Endometrial microvascular endothelial cells (primary cell): ENCODE data around the gene MYO1C. TPM values are rescaled to one million over a fixed set of nuclear protein-coding genes. Genes with fewer than 3 reads are reported as not detected.

Experiments used
- total RNA-seq: library from RNA; depleted of rRNA; stranded (reverse); fragments of >200 nt; gene quantifications from one replicate; pipeline ENCODE4 v1.2.3, GENCODE V29; 2015; ENCODE audit errors: inconsistent ontology term

Gene MYO1C
- total RNA-seq, 1 donor from 2014 or later = 167 TPM

Other genes with a start within 250 kb of the MYO1C start
- not detected for gene BHLHA9, start 222.2 kb downstream of the MYO1C start, total RNA-seq
- not detected for gene TRARG1, start 213.0 kb downstream of the MYO1C start, total RNA-seq
- gene YWHAE, start 92.5 kb downstream of the MYO1C start, total RNA-seq = 1,054 TPM
- gene CRK, start 36.5 kb downstream of the MYO1C start, total RNA-seq = 96.0 TPM
- gene INPP5K, start 23.9 kb upstream of the MYO1C start, total RNA-seq = 71.6 TPM
- 39.1 TPM for gene PITPNA, start 70.1 kb upstream of the MYO1C start, total RNA-seq
- 47.9 TPM for gene SLC43A2, start 136.1 kb upstream of the MYO1C start, total RNA-seq
- 120 TPM for gene SCARF1, start 153.0 kb upstream of the MYO1C start, total RNA-seq
- gene RILP, start 157.2 kb upstream of the MYO1C start, total RNA-seq = 22.0 TPM
- gene PRPF8, start 192.2 kb upstream of the MYO1C start, total RNA-seq = 183 TPM
- gene TLCD2, start 217.7 kb upstream of the MYO1C start, total RNA-seq = 0.19 TPM
- gene WDR81, start 232.0 kb upstream of the MYO1C start, total RNA-seq = 24.2 TPM